ENCODE data around the gene AHDC1. TPM values are rescaled to one million over a fixed set of nuclear protein-coding genes. Genes with fewer than 3 reads are reported as not detected.

AHDC1 gene
- total and polyA plus RNA-seq, 10 of the 15 experiments (the other 5 are each of a cell fraction or from before 2014, with no cell fraction given), result 0.21 to 13.0 (median 1.4) TPM

DNA sequence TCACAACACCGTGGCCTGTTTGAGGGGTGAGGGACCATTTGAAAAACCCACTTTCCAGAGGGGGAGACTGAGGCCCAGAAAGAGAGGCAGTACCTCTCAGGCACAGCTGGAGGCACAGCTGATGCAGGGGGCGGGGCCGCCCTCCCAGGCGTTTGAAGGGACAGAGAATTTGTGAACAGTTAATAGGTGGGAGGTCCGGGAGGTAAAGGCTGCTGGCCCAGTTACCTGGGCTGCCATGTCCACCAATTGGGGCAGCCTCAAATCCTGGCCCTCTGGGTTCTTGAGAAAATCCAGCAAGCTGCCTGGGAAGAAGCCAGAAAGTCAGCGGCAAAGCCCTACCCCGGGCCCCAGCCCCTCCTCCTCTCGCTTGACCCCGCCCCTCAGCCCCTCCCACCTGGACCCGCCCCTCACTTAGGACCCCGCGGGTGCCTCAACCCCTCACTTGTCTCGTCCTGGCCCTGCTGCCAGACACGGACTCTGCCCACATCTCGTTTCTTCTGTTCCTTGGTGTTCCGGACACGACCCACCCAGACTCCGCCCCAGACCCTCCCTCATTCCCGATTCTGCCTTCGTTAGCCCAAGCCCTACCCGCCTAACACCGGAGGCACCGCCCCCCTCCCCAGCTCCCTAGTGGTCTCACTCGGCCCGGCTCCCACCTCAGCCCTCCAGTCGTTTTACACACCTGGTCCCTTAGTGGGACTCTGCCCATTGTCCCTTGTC lies 10.8 kb upstream of the AHDC1 start:
- in situ Hi-C loops (cut with MboI), result no loop called here
- RAD21 ChIA-PET (ENCODE audit: unreplicated experiment), result interaction anchor here (1.0 kb wide), 1 partner anchor 48 kb away, joined by 3 read pairs; no protein-coding TSS in a partner anchor
- H3K36me3 ChIP-seq (ENCODE audit: control insufficient read depth in 2 of 2, insufficient read depth in 2 of 2, low read length in 1 of 2), result peaks cover 29 to 40% of the 10 kb centered on the region in 2 experiments; a peak in 3 of 4 replicates
- WGBS (ENCODE audit: insufficient coverage, insufficient replicate concordance, low lambda C conversion rate, missing lambda C conversion rate), result 79% methylated on average over 11 of the region's 26 CpGs
- no peak for FAIRE-seq
- H3K27ac ChIP-seq (ENCODE audit: control insufficient read depth, insufficient read depth), result no peak overlapping the region
- peaks cover 3% of the 10 kb centered on the region; the same call in 1 of the 2 replicates for H3K79me2 ChIP-seq (ENCODE audit: control insufficient read depth, insufficient read depth, low read length)
- no peak overlapping the region for H3K4me3 ChIP-seq
- no peak overlapping the region for H3K4me2 ChIP-seq (ENCODE audit: control insufficient read depth, insufficient read depth)
- H2AFZ ChIP-seq (ENCODE audit: control insufficient read depth, low read depth, low read length), result no peak overlapping the region
- no peaks in the 10 kb centered on the region for H4K20me1 ChIP-seq (ENCODE audit: control insufficient read depth, insufficient read depth)
- POLR2A ChIA-PET, result interaction anchor here (1.3 to 1.5 kb wide), 2 partner anchors 8 to 16 kb away, joined by 3 to 6 read pairs; no protein-coding TSS in a partner anchor
- H3K9ac ChIP-seq (ENCODE audit: control insufficient read depth, insufficient read depth, low read length), result no peak overlapping the region
- no peak for ATAC-seq
- no peaks in the 10 kb centered on the region for H3K27me3 ChIP-seq (replicated peaks in 1 of 2; ENCODE audit: control insufficient read depth in 2 of 2, insufficient read depth in 2 of 2, low read length in 1 of 2)
- intact Hi-C loops (cut with micrococcal nuclease; ENCODE audit: unreplicated experiment), result no loop called here
- CTCF ChIA-PET, result interaction anchor here (0.6 to 2.8 kb wide), 3 partner anchors 11 to 357 kb away, joined by 3 to 13 read pairs (median 5); no protein-coding TSS in a partner anchor
- no TSS peak for BruUV-seq (replicated peaks)
- no peak for DNase-seq (ENCODE audit: low read depth, low spot score)
- SMC1A ChIA-PET (ENCODE audit: uncharacterized antibody, unreplicated experiment), result interaction anchor here (1.6 to 10.2 kb wide), 3 partner anchors 16 to 49 kb away, joined by 3 to 71 read pairs (median 3); no protein-coding TSS in a partner anchor
- peaks cover 31% of the 10 kb centered on the region for H3K4me1 ChIP-seq (ENCODE audit: control insufficient read depth, insufficient read depth, low read length)
- no peaks in the 10 kb centered on the region for H3K9me3 ChIP-seq (replicated peaks; ENCODE audit: control insufficient read depth, insufficient read depth, low read length)
- TF ChIP-seq ZNF207 (IDR thresholded peaks at IDR 0.05; ENCODE audit: borderline replicate concordance) (no peak), RCOR1 (conservative IDR thresholded peaks at IDR 0.05; ENCODE audit: low read depth, low read length) (no peak), ASH2L (IDR thresholded peaks at IDR 0.05; ENCODE audit: borderline replicate concordance, low read depth) (no peak), IRF4 (IDR thresholded peaks at IDR 0.05; ENCODE audit: low read depth, low read length) (no peak)
- TF ChIP-seq, protein P1, sequence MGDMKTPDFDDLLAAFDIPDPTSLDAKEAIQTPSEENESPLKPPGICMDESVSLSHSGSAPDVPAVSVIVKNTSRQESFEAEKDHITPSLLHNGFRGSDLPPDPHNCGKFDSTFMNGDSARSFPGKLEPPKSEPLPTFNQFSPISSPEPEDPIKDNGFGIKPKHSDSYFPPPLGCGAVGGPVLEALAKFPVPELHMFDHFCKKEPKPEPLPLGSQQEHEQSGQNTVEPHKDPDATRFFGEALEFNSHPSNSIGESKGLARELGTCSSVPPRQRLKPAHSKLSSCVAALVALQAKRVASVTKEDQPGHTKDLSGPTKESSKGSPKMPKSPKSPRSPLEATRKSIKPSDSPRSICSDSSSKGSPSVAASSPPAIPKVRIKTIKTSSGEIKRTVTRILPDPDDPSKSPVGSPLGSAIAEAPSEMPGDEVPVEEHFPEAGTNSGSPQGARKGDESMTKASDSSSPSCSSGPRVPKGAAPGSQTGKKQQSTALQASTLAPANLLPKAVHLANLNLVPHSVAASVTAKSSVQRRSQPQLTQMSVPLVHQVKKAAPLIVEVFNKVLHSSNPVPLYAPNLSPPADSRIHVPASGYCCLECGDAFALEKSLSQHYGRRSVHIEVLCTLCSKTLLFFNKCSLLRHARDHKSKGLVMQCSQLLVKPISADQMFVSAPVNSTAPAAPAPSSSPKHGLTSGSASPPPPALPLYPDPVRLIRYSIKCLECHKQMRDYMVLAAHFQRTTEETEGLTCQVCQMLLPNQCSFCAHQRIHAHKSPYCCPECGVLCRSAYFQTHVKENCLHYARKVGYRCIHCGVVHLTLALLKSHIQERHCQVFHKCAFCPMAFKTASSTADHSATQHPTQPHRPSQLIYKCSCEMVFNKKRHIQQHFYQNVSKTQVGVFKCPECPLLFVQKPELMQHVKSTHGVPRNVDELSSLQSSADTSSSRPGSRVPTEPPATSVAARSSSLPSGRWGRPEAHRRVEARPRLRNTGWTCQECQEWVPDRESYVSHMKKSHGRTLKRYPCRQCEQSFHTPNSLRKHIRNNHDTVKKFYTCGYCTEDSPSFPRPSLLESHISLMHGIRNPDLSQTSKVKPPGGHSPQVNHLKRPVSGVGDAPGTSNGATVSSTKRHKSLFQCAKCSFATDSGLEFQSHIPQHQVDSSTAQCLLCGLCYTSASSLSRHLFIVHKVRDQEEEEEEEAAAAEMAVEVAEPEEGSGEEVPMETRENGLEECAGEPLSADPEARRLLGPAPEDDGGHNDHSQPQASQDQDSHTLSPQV (IDR thresholded peaks at IDR 0.05), result no peak
- TF ChIP-seq, protein P2, sequence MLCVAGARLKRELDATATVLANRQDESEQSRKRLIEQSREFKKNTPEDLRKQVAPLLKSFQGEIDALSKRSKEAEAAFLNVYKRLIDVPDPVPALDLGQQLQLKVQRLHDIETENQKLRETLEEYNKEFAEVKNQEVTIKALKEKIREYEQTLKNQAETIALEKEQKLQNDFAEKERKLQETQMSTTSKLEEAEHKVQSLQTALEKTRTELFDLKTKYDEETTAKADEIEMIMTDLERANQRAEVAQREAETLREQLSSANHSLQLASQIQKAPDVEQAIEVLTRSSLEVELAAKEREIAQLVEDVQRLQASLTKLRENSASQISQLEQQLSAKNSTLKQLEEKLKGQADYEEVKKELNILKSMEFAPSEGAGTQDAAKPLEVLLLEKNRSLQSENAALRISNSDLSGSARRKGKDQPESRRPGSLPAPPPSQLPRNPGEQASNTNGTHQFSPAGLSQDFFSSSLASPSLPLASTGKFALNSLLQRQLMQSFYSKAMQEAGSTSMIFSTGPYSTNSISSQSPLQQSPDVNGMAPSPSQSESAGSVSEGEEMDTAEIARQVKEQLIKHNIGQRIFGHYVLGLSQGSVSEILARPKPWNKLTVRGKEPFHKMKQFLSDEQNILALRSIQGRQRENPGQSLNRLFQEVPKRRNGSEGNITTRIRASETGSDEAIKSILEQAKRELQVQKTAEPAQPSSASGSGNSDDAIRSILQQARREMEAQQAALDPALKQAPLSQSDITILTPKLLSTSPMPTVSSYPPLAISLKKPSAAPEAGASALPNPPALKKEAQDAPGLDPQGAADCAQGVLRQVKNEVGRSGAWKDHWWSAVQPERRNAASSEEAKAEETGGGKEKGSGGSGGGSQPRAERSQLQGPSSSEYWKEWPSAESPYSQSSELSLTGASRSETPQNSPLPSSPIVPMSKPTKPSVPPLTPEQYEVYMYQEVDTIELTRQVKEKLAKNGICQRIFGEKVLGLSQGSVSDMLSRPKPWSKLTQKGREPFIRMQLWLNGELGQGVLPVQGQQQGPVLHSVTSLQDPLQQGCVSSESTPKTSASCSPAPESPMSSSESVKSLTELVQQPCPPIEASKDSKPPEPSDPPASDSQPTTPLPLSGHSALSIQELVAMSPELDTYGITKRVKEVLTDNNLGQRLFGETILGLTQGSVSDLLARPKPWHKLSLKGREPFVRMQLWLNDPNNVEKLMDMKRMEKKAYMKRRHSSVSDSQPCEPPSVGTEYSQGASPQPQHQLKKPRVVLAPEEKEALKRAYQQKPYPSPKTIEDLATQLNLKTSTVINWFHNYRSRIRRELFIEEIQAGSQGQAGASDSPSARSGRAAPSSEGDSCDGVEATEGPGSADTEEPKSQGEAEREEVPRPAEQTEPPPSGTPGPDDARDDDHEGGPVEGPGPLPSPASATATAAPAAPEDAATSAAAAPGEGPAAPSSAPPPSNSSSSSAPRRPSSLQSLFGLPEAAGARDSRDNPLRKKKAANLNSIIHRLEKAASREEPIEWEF (IDR thresholded peaks at IDR 0.05; ENCODE audit: insufficient replicate concordance, low read depth, low read length), result no peak
- TF ChIP-seq, protein P3, sequence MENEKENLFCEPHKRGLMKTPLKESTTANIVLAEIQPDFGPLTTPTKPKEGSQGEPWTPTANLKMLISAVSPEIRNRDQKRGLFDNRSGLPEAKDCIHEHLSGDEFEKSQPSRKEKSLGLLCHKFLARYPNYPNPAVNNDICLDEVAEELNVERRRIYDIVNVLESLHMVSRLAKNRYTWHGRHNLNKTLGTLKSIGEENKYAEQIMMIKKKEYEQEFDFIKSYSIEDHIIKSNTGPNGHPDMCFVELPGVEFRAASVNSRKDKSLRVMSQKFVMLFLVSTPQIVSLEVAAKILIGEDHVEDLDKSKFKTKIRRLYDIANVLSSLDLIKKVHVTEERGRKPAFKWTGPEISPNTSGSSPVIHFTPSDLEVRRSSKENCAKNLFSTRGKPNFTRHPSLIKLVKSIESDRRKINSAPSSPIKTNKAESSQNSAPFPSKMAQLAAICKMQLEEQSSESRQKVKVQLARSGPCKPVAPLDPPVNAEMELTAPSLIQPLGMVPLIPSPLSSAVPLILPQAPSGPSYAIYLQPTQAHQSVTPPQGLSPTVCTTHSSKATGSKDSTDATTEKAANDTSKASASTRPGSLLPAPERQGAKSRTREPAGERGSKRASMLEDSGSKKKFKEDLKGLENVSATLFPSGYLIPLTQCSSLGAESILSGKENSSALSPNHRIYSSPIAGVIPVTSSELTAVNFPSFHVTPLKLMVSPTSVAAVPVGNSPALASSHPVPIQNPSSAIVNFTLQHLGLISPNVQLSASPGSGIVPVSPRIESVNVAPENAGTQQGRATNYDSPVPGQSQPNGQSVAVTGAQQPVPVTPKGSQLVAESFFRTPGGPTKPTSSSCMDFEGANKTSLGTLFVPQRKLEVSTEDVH (IDR thresholded peaks at IDR 0.05; ENCODE audit: low read depth, partially characterized antibody), result no peak
